Fibroblast of pulmonary artery (primary cell): ENCODE results near the gene SYTL3.
A peak's percentile ranks its signal among the peaks of the same experiment; 100 is the strongest.

Experiments used
- DNase-seq: peaks from one replicate; pipeline ENCODE4 v3.0.0-alpha.2; 2010; ENCODE audit warnings: low read depth
- H3K4me3 ChIP-seq: replicated peaks from 2 replicates; pipeline ENCODE4 v1.5.1; 2011; ENCODE audit warnings: low read depth, mild to moderate bottlenecking, control low read depth, low read length, moderate library complexity
- CTCF ChIP-seq: IDR thresholded peaks from 2 replicates; pipeline ENCODE4 v1.5.1; 2011; ENCODE audit warnings: mild to moderate bottlenecking, control low read depth, low read length, inconsistent platforms; ENCODE audit errors: missing control alignments

Gene SYTL3

GRCh38 chr6:158743033-158743651 is 93.3 kb downstream of the SYTL3 start:
- TF ChIP-seq CTCF = no peak
- H3K4me3 ChIP-seq = no peak overlapping the region
- DNase-seq = no peak

GRCh38 chr6:158744986-158745430 is 95.2 kb downstream of the SYTL3 start:
- no peak for TF ChIP-seq CTCF
- H3K4me3 ChIP-seq = no peak overlapping the region
- peak; percentile 16 for DNase-seq

GRCh38 chr6:158751224-158751623 is 101.4 kb downstream of the SYTL3 start:
- no peak for TF ChIP-seq CTCF
- no peak overlapping the region for H3K4me3 ChIP-seq
- DNase-seq = no peak

GRCh38 chr6:158751921-158752320 is 102.1 kb downstream of the SYTL3 start:
- no peak overlapping the region for H3K4me3 ChIP-seq
- TF ChIP-seq CTCF = no peak
- no peak for DNase-seq

- peak; percentile 24 for TF ChIP-seq CTCF
- peak; percentile 42 for DNase-seq
- no peak overlapping the region for H3K4me3 ChIP-seq
These were observed 102.8 kb downstream of the SYTL3 start for GRCh38 chr6:158752613-158753012.

GRCh38 chr6:158753811-158754210 is 104.0 kb downstream of the SYTL3 start:
- DNase-seq = no peak
- no peak overlapping the region for H3K4me3 ChIP-seq
- no peak for TF ChIP-seq CTCF

- no peak overlapping the region for H3K4me3 ChIP-seq
- DNase-seq = no peak
- TF ChIP-seq CTCF = no peak
These were observed 104.9 kb downstream of the SYTL3 start for GRCh38 chr6:158754738-158755137.
